Thyroid gland (tissue), 4 donors: ENCODE results near the gene TTC39B. TPM values are rescaled to one million over a fixed set of nuclear protein-coding genes. Genes with fewer than 3 reads are reported as not detected.

Experiments used
- DNase-seq, 2 donors: peaks; one replicate each; pipeline ENCODE4 v3.0.0-alpha.2; 2019
- H3K27ac ChIP-seq, 3 donors: fragments of 200-600 bp; sonication (generic); 1 replicate in 2 of 3; 2 replicates in 1 of 3; pipeline ENCODE4 v1.5.1; 2016 to 2019; ENCODE audit warnings: mild to moderate bottlenecking in 1 of 3, moderate library complexity in 1 of 3
- H3K27me3 ChIP-seq: fragments of 200-600 bp; sonication (generic); one replicate; pipeline ENCODE4 v1.5.1; 2019
- H3K36me3 ChIP-seq, 2 donors: fragments of 200-600 bp; sonication (generic); one replicate each; pipeline ENCODE4 v1.5.1; 2016 to 2019
- H3K4me1 ChIP-seq, 2 donors: fragments of 200-600 bp; sonication (generic); one replicate each; pipeline ENCODE4 v1.5.1; 2017 to 2019
- H3K4me3 ChIP-seq, 3 donors: fragments of 200-600 bp; sonication (generic); replicated peaks in 1 of 3; 1 replicate in 2 of 3; 2 replicates in 1 of 3; pipeline ENCODE4 v1.5.1; 2016; ENCODE audit warnings: mild to moderate bottlenecking in 1 of 3
- H3K9me3 ChIP-seq: fragments of 200-600 bp; sonication (generic); one replicate; pipeline ENCODE4 v1.5.1; 2017
- CTCF ChIP-seq, 6 experiments: fragments of 200-600 bp in 3 of 6; fragments of 450-650 bp in 3 of 6; sonication (generic) in 3 of 6; IDR thresholded peaks; one replicate each; pipeline ENCODE4 v1.5.1; 2016 to 2019; ENCODE audit warnings: antibody characterized with exemption in 6 of 6, mild to moderate bottlenecking in 2 of 6, inconsistent platforms in 1 of 6, moderate library complexity in 1 of 6
- POLR2A ChIP-seq, 2 donors: fragments of 450-650 bp; IDR thresholded peaks; one replicate each; pipeline ENCODE4 v1.6.1; 2017; ENCODE audit warnings: antibody characterized with exemption in 2 of 2, mild to moderate bottlenecking in 2 of 2, moderate library complexity in 1 of 2
- WGBS, 2 donors: methylation state at CpG; one replicate each; pipeline ENCODE4 v1.1.5; 2017; 5-methylcytosine and 5-hydroxymethylcytosine counted together
- intact Hi-C: fragments of 100-400 bp; cut with DNase I; formaldehyde crosslinking; loops from one replicate; pipeline ENCODE4 v1.15.1; 2023
- total RNA-seq, 4 donors: library from RNA; depleted of rRNA; stranded (reverse); fragments of >200 nt; gene quantifications; one replicate each; pipeline ENCODE4 v1.2.3, GENCODE V29; 2016

Gene TTC39B
- total RNA-seq, 4 donors from 2014 or later: 10.3 to 18.7 (median 11.3) TPM

GRCh38 chr9:15310107-15310850 is 3.3 kb upstream of the TTC39B start:
- intact Hi-C loops: no loop called here
- Histone ChIP-seq H3K4me3 (no peak overlapping the region), H3K27ac (no peak overlapping the region), H3K27me3 (no peaks in the 10 kb centered on the region), H3K36me3 (no peaks in the 10 kb centered on the region), H3K4me1 (peaks cover 6 to 10% of the 10 kb centered on the region in 2 donors), H3K9me3 (no peaks in the 10 kb centered on the region)
- TF ChIP-seq CTCF (IDR thresholded peaks at IDR 0.05) (no peak), POLR2A (IDR thresholded peaks at IDR 0.05) (no peak)
- DNase-seq: no peak
- WGBS, 2 donors: 62 to 63% methylated on average over 6 of the region's 6 CpGs

- TF ChIP-seq CTCF (IDR thresholded peaks at IDR 0.05) (no peak), POLR2A (IDR thresholded peaks at IDR 0.05) (no peak)
- peaks cover 7 to 10% of the 10 kb centered on the region in 2 donors for H3K4me1 ChIP-seq
- no peak overlapping the region for H3K4me3 ChIP-seq
- intact Hi-C loops: no loop called here
- H3K27me3 ChIP-seq: no peaks in the 10 kb centered on the region
- H3K36me3 ChIP-seq: no peaks in the 10 kb centered on the region
- 86 to 98% methylated on average over 1 of the region's 1 CpG for WGBS, 2 donors
- H3K27ac ChIP-seq: no peak overlapping the region
- DNase-seq: no peak
- no peaks in the 10 kb centered on the region for H3K9me3 ChIP-seq
These were observed 1.5 kb upstream of the TTC39B start for GRCh38 chr9:15308511-15308910.

- H3K9me3 ChIP-seq: no peaks in the 10 kb centered on the region
- peaks cover 7 to 10% of the 10 kb centered on the region in 2 donors for H3K4me1 ChIP-seq
- H3K27me3 ChIP-seq: no peaks in the 10 kb centered on the region
- no peak for TF ChIP-seq POLR2A (IDR thresholded peaks at IDR 0.05)
- TF ChIP-seq CTCF (IDR thresholded peaks at IDR 0.05): peak in 1 of 6 experiments; percentile 19
- no peaks in the 10 kb centered on the region for H3K36me3 ChIP-seq
- intact Hi-C loops: no loop called here
- H3K27ac ChIP-seq: peak overlapping the region in 2 of 3 donors; percentile 86 to 90
- H3K4me3 ChIP-seq: peak overlapping the region in 1 of 3 donors; percentile 84
- WGBS, 2 donors: 9 to 11% methylated on average over 12 of the region's 12 CpGs
- DNase-seq: no peak
These were observed 466 bp upstream of the TTC39B start for GRCh38 chr9:15307523-15307841.

GRCh38 chr9:15306068-15306756 is 804 bp downstream of the TTC39B start:
- H3K4me1 ChIP-seq: peaks cover 7 to 10% of the 10 kb centered on the region in 2 donors
- intact Hi-C loops: no loop called here
- TF ChIP-seq POLR2A (IDR thresholded peaks at IDR 0.05): no peak
- TF ChIP-seq CTCF (IDR thresholded peaks at IDR 0.05): no peak
- no peaks in the 10 kb centered on the region for H3K36me3 ChIP-seq
- DNase-seq: peak; percentile 65 to 72
- WGBS, 2 donors: 8 to 9% methylated on average over 11 to 20 of the region's 32 CpGs
- no peaks in the 10 kb centered on the region for H3K9me3 ChIP-seq
- H3K4me3 ChIP-seq: peak overlapping the region; percentile 20 to 84 (median 57)
- peak overlapping the region; percentile 51 to 90 (median 86) for H3K27ac ChIP-seq
- H3K27me3 ChIP-seq: no peaks in the 10 kb centered on the region

GRCh38 chr9:15305470-15305869 is 1.5 kb downstream of the TTC39B start:
- TF ChIP-seq POLR2A (IDR thresholded peaks at IDR 0.05): no peak
- TF ChIP-seq CTCF (IDR thresholded peaks at IDR 0.05): no peak
- H3K4me1 ChIP-seq: peaks cover 7 to 10% of the 10 kb centered on the region in 2 donors
- peak overlapping the region in 2 of 3 donors; percentile 86 to 90 for H3K27ac ChIP-seq
- no peaks in the 10 kb centered on the region for H3K36me3 ChIP-seq
- 91 to 95% methylated on average over 4 of the region's 4 CpGs for WGBS, 2 donors
- DNase-seq: no peak
- no peaks in the 10 kb centered on the region for H3K9me3 ChIP-seq
- H3K27me3 ChIP-seq: no peaks in the 10 kb centered on the region
- intact Hi-C loops: no loop called here
- peak overlapping the region in 1 of 3 donors; percentile 84 for H3K4me3 ChIP-seq
